ENCODE measurements around the gene APOA4.
A peak's percentile ranks its signal among the peaks of the same experiment; 100 is the strongest.
"Not testable (repeated sequence)": the region's sequence is repeated elsewhere in the genome, so short reads cannot be mapped to it uniquely, and the experiment has no call there.

The APOA4 gene

DNA sequence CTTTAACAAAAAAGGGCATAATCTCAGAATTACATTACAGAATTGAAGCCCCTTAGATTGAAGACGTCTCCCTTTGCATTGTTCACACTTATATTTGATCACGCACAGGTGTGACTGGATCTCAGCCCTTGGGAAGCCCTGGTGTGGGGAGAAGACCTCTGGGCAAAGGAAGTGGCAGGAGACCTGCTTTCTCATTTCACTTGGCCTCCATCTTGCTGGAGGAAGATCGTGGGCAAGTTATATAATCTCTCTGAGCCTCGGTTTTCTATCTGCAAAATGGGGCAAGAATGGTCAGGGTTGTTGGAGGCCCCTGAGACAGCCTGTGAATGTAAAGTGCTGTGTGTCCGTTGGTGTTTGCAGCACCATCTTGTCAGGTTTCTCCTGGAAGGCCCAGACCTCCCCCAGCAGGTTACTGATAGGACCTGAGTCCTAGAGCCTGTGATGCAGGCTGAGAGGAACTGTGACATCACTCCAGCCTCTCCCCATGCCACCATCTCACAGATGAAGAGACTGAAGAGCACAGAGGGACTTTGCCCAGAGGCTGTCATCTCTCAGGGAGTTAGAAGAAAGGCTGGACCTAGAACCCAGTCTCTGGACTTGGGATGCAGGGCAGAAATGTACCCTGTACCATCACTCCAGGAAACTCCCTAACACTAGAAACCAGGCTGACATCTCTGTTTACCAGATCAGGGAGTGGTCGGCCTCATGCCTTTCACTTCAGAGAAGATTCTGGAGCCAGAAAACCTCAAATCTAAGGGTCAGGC, 15.4 kb upstream of the APOA4 start:
- no peak overlapping the region for H3K4me3 ChIP-seq (ENCODE audit: low read depth, low read length)
- in situ Hi-C loops (cut with HindIII; ENCODE audit: low sequenced_read_pairs): no loop called here
- TF ChIP-seq, protein P1, sequence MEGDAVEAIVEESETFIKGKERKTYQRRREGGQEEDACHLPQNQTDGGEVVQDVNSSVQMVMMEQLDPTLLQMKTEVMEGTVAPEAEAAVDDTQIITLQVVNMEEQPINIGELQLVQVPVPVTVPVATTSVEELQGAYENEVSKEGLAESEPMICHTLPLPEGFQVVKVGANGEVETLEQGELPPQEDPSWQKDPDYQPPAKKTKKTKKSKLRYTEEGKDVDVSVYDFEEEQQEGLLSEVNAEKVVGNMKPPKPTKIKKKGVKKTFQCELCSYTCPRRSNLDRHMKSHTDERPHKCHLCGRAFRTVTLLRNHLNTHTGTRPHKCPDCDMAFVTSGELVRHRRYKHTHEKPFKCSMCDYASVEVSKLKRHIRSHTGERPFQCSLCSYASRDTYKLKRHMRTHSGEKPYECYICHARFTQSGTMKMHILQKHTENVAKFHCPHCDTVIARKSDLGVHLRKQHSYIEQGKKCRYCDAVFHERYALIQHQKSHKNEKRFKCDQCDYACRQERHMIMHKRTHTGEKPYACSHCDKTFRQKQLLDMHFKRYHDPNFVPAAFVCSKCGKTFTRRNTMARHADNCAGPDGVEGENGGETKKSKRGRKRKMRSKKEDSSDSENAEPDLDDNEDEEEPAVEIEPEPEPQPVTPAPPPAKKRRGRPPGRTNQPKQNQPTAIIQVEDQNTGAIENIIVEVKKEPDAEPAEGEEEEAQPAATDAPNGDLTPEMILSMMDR (IDR thresholded peaks at IDR 0.05; ENCODE audit: low read depth, low read length, missing control alignments): no peak
- DNase-seq (ENCODE audit: low read depth): no peak

- TF ChIP-seq, protein P1 (IDR thresholded peaks at IDR 0.05; ENCODE audit: low read depth, low read length, missing control alignments): no peak
- in situ Hi-C loops (cut with HindIII; ENCODE audit: low sequenced_read_pairs): no loop called here
- no peak for DNase-seq (ENCODE audit: low read depth)
- H3K4me3 ChIP-seq (ENCODE audit: low read depth, low read length): no peak within 1 kb of the TSS
These were observed 14.4 kb upstream of the APOA4 start, which contains the start of gene APOA1 for GRCh38 chr11:116837231-116838091. Gene APOA1, minus strand, starts transcription at chr11:116837622. Its CDS starts 235 bp downstream, at chr11:116837387.

DNA sequence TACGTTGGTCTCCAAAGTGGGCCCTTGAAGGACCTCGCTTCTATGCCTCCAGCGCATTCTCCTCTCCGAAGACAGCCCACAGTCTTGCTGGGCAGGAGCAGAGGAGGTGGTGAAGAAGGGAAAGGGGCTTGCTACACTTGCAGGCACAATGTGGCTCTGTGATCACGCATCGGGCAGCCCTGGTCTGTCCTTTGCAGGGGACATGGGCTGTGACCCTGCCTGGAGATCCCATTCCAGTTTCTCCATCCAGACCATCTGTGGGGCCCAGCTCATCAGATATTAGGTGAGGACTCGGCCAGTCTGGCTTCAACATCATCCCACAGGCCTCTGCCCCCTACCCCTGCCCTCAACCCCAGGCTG, 13.5 kb upstream of the APOA4 start:
- no peak for DNase-seq (ENCODE audit: low read depth)
- TF ChIP-seq, protein P1 (IDR thresholded peaks at IDR 0.05; ENCODE audit: low read depth, low read length, missing control alignments): no peak
- no peak overlapping the region for H3K4me3 ChIP-seq (ENCODE audit: low read depth, low read length)
- in situ Hi-C loops (cut with HindIII; ENCODE audit: low sequenced_read_pairs): no loop called here

GRCh38 chr11:116835791-116836631, 12.9 kb upstream of the APOA4 start:
- in situ Hi-C loops (cut with HindIII; ENCODE audit: low sequenced_read_pairs): no loop called here
- DNase-seq (ENCODE audit: low read depth): peak; percentile 71
- peak overlapping the region; percentile 31 for H3K4me3 ChIP-seq (ENCODE audit: low read depth, low read length)
- TF ChIP-seq, protein P1 (IDR thresholded peaks at IDR 0.05; ENCODE audit: low read depth, low read length, missing control alignments): peak; percentile 65

GRCh38 chr11:116835042-116835772, 12.1 kb upstream of the APOA4 start:
- DNase-seq (ENCODE audit: low read depth): no peak
- TF ChIP-seq, protein P1 (IDR thresholded peaks at IDR 0.05; ENCODE audit: low read depth, low read length, missing control alignments): no peak
- H3K4me3 ChIP-seq (ENCODE audit: low read depth, low read length): peak overlapping the region; percentile 31
- in situ Hi-C loops (cut with HindIII; ENCODE audit: low sequenced_read_pairs): no loop called here

GRCh38 chr11:116834535-116835041, 11.5 kb upstream of the APOA4 start:
- H3K4me3 ChIP-seq (ENCODE audit: low read depth, low read length); DNase-seq (ENCODE audit: low read depth); in situ Hi-C loops (cut with HindIII; ENCODE audit: low sequenced_read_pairs): not testable (repeated sequence)
